PC-3 (cell line): ENCODE data around the gene MLPH. TPM values are rescaled to one million over a fixed set of nuclear protein-coding genes. Genes with fewer than 3 reads are reported as not detected.

ENCODE experiments used
- ATAC-seq: fragments of 200-7000 bp; cut with Tn5 transposase; 2 replicates; pipeline ENCODE4 v1.9.1; 2020; ENCODE audit warnings: mild to moderate bottlenecking, moderate library complexity
- BruUV-seq: library from RNA; stranded (reverse); fragments of 400-500 nt; replicated peaks from 2 replicates; lab custom pipeline; 2021; lab: Mats Ljungman, UMichigan
- CTCF ChIA-PET: fragments of 300-600 bp; sonication (Branson Sonifier 250); formaldehyde crosslinking; loops from one replicate; lab custom pipeline; 2022; ENCODE audit warnings: antibody characterized with exemption; lab: Charles Lee
- POLR2A ChIA-PET: fragments of 300-600 bp; sonication (Branson Sonifier 250); formaldehyde crosslinking; loops from one replicate; lab custom pipeline; 2022; ENCODE audit warnings: antibody characterized with exemption; ENCODE audit not compliant: unreplicated experiment; lab: Charles Lee
- DNase-seq: peaks from one replicate; pipeline ENCODE4 v3.0.0-alpha.2; 2015
- H2AFZ ChIP-seq: fragments of 300-600 bp; sonication (generic); 2 replicates; pipeline ENCODE4 v1.6.0; 2016; ENCODE audit warnings: antibody characterized with exemption, low read length
- H3F3A ChIP-seq: fragments of 300-600 bp; sonication (generic); one replicate; pipeline ENCODE4 v1.6.0; 2017; ENCODE audit warnings: antibody characterized with exemption, low read length, control low read depth, mild to moderate bottlenecking; ENCODE audit not compliant: unreplicated experiment
- H3K27ac ChIP-seq: fragments of 300-600 bp; sonication (generic); 2 replicates; pipeline ENCODE4 v1.5.1; 2016; ENCODE audit warnings: mild to moderate bottlenecking, low read length
- H3K27me3 ChIP-seq: fragments of 300-600 bp; sonication (generic); 2 replicates; pipeline ENCODE4 v1.6.1; 2016; ENCODE audit warnings: low read length, mixed read lengths
- H3K36me3 ChIP-seq: fragments of 300-600 bp; sonication (generic); 2 replicates; pipeline ENCODE4 v1.6.1; 2016; ENCODE audit warnings: low read depth, mixed run types, low read length, mixed read lengths
- H3K4me1 ChIP-seq: fragments of 300-600 bp; sonication (generic); 2 replicates; pipeline ENCODE4 v1.5.1; 2016; ENCODE audit warnings: low read length; ENCODE audit not compliant: insufficient read depth
- H3K4me2 ChIP-seq: fragments of 300-600 bp; sonication (generic); 2 replicates; pipeline ENCODE4 v1.6.0; 2016; ENCODE audit warnings: low read length
- H3K4me3 ChIP-seq: fragments of 300-600 bp; sonication (generic); 2 replicates; pipeline ENCODE4 v1.5.1; 2016; ENCODE audit warnings: mild to moderate bottlenecking, low read length, mixed read lengths
- H3K79me2 ChIP-seq: fragments of 300-600 bp; sonication (generic); 2 replicates; pipeline ENCODE4 v1.6.1; 2017; ENCODE audit warnings: low read length, mixed read lengths
- H3K9ac ChIP-seq: fragments of 300-600 bp; sonication (generic); 2 replicates; pipeline ENCODE4 v1.6.0; 2016; ENCODE audit warnings: mild to moderate bottlenecking, low read length
- H3K9me2 ChIP-seq: fragments of 300-600 bp; sonication (generic); replicated peaks from 2 replicates; pipeline ENCODE4 v1.6.1; 2016; ENCODE audit warnings: mixed run types, low read length, mixed read lengths
- H3K9me3 ChIP-seq: fragments of 300-600 bp; sonication (generic); 2 replicates; pipeline ENCODE4 v1.6.1; 2016; ENCODE audit warnings: low read length, mixed read lengths
- H4K20me1 ChIP-seq: fragments of 300-600 bp; sonication (generic); 2 replicates; pipeline ENCODE4 v1.6.1; 2016; ENCODE audit warnings: low read length, mixed read lengths
- CTCF ChIP-seq: fragments of 300-600 bp; sonication (generic); conservative IDR thresholded peaks from 2 replicates; pipeline ENCODE4 v1.5.1; 2017; ENCODE audit warnings: antibody characterized with exemption, low read depth, mild to moderate bottlenecking, low read length
- EZH2 ChIP-seq: fragments of 300-600 bp; sonication (generic); IDR thresholded peaks from one replicate; pipeline ENCODE4 v1.6.1; 2017; ENCODE audit warnings: antibody characterized with exemption, mild to moderate bottlenecking, low read length; ENCODE audit not compliant: unreplicated experiment
- EZH2phosphoT487 ChIP-seq: fragments of 300-600 bp; sonication (generic); IDR thresholded peaks from 2 replicates; pipeline ENCODE4 v1.6.1; 2018; ENCODE audit warnings: mild to moderate bottlenecking, antibody characterized with exemption, low read length, borderline replicate concordance
- intact Hi-C: fragments of 100-400 bp; cut with micrococcal nuclease; formaldehyde crosslinking; loops from 2 replicates; pipeline ENCODE4 v1.9.0; 2023
- total RNA-seq: library from RNA; depleted of rRNA; stranded (reverse); fragments of >200 nt; gene quantifications from 2 replicates; pipeline ENCODE4 v1.2.3, GENCODE V29; 2014

MLPH gene
- total RNA-seq, 1 experiment from 2014 or later: 201 TPM

GRCh38 chr2:237473878-237474441, 13.1 kb upstream of the MLPH start:
- no TSS peak for BruUV-seq
- Histone ChIP-seq H3K27ac (peak overlapping the region; percentile 96), H3K79me2 (no peaks in the 10 kb centered on the region), H3K4me2 (0 out of 2 replicates have a peak overlapping the region, but pooled peaks have one; percentile 96), H3K27me3 (no peaks in the 10 kb centered on the region), H3K36me3 (no peaks in the 10 kb centered on the region), H2AFZ (no peak overlapping the region), H3K4me3 (no peak overlapping the region), H3F3A (no peaks in the 10 kb centered on the region), H4K20me1 (no peaks in the 10 kb centered on the region), H3K9me2 (no peaks in the 10 kb centered on the region), H3K4me1 (peaks cover 27% of the 10 kb centered on the region), H3K9ac (peak overlapping the region; percentile 92), H3K9me3 (no peaks in the 10 kb centered on the region)
- TF ChIP-seq CTCF: no peak
- TF ChIP-seq EZH2phosphoT487: no peak
- TF ChIP-seq EZH2: no peak
- ATAC-seq (no peak; the same call in 1 of the 2 replicates), DNase-seq (peak; percentile 12)
- intact Hi-C loops: loop anchor here (2.0 kb wide), 1 partner anchor 41 kb away; no protein-coding TSS in a partner anchor
- ChIA-PET CTCF (interaction anchor here (1.2 kb wide), 1 partner anchor 98 kb away, joined by 4 read pairs; no protein-coding TSS in a partner anchor), POLR2A (no interaction called here)

GRCh38 chr2:237474442-237474911, 12.6 kb upstream of the MLPH start:
- H3F3A ChIP-seq: no peaks in the 10 kb centered on the region
- H3K9me2 ChIP-seq: no peaks in the 10 kb centered on the region
- H3K9ac ChIP-seq: peak overlapping the region; percentile 92
- ChIA-PET POLR2A (no interaction called here), CTCF (interaction anchor here (1.2 kb wide), 1 partner anchor 97 kb away, joined by 4 read pairs; no protein-coding TSS in a partner anchor)
- ATAC-seq: no peak
- no peaks in the 10 kb centered on the region for H3K9me3 ChIP-seq
- H3K4me3 ChIP-seq: peak overlapping the region; percentile 70
- BruUV-seq: TSS peak; percentile 96
- TF ChIP-seq CTCF: no peak
- TF ChIP-seq EZH2: no peak
- no peak for TF ChIP-seq EZH2phosphoT487
- intact Hi-C loops: loop anchor here (2.0 kb wide), 1 partner anchor 42 kb away; no protein-coding TSS in a partner anchor
- H3K27ac ChIP-seq: peak overlapping the region; percentile 96
- H3K4me1 ChIP-seq: peaks cover 27% of the 10 kb centered on the region
- no peaks in the 10 kb centered on the region for H4K20me1 ChIP-seq
- no peaks in the 10 kb centered on the region for H3K79me2 ChIP-seq
- peak overlapping the region; percentile 96 for H3K4me2 ChIP-seq
- no peaks in the 10 kb centered on the region for H3K36me3 ChIP-seq
- H3K27me3 ChIP-seq: no peaks in the 10 kb centered on the region
- no peak overlapping the region for H2AFZ ChIP-seq
- no peak for DNase-seq
